GM19452 (cell line): Measurements from ENCODE around the gene PDHA1.

Experiments used
- ATAC-seq: cut with Tn5 transposase; IDR thresholded peaks from one replicate; pipeline ENCODE4 v1.9.1; 2021; ENCODE audit not compliant: unreplicated experiment

Gene PDHA1

DNA sequence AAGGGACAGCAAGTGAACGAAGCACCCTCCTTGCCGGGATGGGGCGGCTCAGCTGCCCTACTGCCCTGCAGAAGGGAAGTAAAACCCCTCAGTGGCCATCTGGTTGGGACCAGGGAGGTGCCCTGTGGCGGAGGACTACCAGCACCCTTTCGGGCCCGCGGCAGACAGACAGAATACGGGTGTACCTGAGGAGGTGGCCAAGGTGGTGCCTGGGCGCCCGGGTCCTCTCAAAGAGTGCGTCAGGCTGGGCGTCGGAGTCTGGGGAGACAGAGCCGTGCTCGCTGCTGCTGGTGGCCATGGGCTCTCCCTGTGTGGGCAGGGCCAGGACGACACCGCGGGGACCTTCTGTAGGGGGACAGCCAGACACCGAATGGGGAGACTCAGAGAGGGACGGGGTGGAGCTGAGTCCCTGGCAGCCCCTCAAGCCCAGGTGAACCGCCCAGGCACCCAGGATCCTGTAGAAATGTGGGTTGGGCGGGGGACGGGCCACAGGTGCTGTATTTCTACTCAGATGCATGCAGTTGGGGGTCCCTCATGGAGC, 29.7 kb downstream of the PDHA1 start:
- ATAC-seq, result no peak

DNA sequence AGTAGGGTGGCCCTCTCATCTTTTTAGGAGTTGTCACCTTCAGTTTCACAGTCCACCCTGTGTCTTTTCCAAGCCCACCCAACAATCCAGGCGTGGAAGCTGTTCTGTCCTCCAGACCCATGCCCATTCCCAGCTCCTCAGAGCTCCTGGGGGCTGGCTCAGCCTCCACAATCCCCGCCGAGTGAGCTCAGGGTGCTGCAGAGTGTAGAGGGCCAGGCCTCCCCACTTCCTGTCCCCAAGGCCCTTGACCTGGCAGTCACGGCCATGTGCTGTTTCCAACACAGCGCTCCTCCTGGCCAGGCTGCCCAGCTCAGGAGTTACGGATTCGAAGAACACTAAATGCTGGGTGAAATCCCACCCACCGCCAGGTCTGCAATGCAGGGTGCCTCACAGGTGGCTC, 31.8 kb downstream of the PDHA1 start:
- no peak for ATAC-seq

DNA sequence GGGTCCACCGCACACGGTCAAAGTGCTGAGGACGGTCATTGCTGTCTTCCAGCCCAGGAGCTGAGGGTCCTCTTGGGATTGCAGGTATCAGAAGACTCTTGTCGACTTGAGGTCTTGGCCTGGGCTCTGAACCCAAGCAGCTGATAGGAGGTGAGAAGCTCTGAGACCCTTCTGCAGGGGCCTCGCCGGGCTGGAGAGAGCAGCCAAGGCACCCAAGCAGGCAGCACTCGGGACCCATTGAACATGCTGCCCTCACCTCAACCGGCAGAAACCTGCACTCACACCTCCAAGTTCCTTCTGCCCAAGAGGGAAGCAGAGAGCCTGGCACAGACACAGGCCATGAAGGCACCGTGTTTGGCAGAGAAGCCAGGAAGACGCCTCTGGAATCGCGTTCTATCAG, 34.1 kb downstream of the PDHA1 start:
- no peak for ATAC-seq

DNA sequence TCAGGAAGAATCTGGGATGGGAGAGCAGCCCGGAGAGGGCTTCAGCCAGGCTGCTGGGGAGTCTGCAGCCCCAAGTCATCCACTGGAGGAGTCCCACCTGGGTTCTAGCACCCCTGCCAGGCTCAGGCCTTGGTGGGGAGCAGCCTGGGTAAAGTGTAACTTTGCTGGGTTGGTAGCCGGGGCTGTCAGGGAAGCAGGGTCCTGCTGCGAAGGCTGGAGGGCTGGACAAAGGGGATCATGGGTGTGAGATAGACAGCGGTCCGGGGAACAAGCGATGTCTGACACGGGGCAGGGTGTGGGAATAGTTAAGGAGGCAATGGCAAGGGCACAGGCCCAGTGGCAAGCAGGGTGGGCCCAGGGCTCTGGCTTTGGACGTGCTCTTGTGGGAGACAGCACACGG, 37.6 kb downstream of the PDHA1 start:
- no peak for ATAC-seq

DNA sequence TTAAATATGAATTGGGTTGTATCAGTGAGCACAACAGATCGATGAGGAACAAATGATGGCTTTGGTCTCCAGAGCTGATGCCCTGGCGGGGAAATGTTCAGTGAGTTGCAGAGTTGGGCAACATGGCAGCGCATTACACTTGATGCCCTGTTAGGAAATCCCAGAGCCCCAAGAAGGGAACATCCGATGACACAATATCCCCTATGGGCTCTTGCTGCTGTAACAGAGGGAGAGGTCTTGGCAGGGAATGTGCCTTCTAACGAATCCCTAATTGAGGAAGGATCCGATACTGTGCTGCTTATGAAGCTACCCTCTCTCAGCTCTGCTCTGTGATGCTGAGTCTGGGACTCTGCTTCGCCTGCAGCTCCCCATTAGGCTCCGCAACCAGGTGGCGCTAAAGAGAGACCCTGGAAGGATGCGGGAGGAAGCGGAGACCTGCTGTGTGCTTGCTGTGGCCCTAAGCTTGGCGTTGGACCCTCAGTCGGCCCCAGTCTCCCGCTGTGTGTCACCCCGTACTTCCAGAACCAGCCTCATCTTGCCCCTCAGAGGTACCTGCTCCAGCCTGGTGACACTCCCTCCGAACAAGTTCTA, 38.9 kb downstream of the PDHA1 start:
- no peak for ATAC-seq

DNA sequence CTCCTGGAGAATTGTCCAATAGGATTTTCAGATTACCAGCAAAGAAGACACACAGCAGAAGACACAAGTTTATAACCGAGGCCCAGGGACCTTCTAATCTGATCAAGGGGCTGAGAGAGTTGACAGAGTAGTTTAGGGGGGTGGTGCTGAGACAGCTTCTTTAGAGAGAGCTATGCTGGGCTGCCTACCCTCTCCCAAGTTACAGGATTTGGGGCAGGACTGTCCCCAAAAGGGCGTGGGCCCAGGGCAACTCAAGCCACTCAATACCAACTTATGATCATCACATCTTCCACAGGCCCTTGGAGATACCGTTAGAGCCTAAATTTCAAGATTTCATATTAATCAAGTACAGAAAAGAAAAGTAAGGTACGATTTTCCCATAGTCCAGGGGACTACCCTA, 43.0 kb downstream of the PDHA1 start:
- ATAC-seq, result no peak

DNA sequence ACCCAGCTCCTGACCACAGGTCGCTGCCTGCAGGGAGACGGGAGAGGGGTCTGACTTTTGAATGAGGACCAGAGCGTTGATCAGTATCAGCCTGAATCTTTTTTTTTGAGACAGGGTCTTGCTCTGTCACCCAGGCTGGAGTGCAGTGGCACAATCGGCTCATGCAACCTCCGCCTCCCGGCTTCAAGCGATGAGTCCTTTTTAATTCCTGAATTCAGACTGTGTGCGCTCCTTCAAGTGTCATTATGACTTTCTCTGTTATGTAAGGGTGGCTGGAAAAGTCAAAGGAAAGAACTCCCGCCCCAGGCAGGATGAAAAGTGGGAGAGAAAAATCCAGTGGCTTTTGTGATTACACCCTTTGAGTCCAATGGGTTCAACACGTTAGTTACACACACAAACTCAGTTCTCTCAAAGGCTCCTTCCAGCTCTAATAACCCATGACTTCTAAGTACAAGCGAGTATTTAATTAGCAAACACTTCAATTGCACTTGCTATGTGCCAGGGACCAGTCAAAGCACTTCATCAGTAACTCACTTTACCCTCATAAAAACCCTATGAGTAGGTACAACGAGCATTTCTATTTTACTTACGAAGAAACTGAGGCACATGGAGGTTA, 44.4 kb downstream of the PDHA1 start:
- no peak for ATAC-seq

DNA sequence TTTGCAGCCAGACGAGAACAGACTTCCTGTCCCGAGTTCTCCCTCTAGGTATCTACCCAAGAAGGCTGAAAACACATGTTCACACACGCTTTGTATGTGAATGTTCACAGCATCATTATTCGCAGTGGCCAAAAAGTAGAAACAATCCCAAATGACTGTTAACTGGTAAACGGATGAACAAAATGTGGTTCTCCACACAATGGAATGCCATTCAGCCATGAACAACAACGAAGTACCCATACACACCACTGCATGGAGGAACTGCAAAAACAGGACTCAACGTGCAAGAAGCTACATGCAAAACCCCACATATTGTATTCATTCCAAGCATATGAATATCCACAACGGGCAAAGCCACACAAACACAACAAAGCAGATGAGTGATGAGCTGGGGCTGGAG, 45.0 kb downstream of the PDHA1 start:
- ATAC-seq, result no peak

DNA sequence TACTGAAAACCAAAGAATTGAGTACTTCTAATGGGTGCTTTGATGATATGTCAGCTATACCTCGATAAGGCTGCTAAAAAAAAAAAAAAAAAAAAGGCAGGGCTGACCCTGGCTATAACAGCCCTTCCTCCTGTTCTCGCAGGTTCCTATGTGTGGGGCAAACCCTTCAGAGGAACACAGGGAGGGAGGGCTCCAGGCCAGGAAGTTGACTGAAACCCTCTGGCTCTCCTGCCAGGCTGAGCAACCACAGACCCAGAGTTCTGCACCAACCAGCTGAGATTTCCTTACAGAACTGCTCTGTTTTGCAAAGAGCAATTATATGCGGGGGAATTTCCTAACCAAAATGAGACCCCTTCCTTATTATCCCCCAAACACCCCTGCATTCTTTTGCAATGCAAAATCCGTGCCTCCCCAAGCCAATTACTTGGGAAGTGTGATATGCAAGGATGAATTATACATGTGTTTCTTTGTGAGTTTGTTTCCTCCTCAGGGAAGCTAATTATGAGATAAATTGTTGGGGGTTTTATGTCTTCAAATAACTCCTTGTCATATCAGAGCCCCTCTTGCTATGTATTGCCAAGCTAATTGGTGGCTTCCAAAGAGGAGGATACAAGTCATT, 45.6 kb downstream of the PDHA1 start:
- ATAC-seq, result no peak

DNA sequence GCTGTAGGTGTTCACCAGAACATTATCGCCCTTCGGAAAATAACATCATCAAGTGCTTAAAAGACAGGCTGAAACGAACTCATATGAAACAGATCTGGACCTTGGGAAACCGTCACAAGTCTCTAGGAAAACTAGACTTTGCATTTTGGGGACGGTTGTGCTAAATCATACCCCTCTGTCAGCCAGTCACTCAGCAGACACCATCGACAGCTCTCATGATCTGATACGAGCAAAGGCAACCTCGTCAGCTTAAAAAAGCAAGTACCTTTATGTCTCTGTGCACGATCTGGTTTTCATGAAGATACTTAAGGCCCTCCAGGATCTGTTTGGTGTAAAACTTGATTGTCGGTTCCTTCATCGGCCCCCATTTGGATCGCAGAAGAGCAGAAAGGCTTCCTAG, 48.4 kb downstream of the PDHA1 start:
- ATAC-seq, result no peak

DNA sequence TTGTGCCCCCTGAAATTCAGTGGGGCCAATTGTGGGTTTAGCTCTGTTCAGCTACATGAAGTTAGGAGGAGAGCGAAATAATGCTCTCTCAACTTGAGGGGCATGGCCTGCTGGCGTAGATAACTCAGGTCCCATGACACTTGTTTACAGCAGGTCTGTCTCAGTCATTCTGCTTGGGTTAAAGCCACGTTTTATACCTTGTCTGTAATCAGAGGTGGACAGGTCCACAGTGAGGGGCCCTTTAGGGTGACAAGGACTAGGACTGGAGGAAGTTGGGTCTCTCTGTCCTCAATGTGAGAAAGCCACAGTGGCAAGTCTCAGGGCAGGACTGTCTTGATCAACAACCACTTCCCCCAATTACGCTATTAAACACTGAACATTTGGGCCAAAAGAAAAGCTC, 49.0 kb downstream of the PDHA1 start:
- ATAC-seq, result no peak

DNA sequence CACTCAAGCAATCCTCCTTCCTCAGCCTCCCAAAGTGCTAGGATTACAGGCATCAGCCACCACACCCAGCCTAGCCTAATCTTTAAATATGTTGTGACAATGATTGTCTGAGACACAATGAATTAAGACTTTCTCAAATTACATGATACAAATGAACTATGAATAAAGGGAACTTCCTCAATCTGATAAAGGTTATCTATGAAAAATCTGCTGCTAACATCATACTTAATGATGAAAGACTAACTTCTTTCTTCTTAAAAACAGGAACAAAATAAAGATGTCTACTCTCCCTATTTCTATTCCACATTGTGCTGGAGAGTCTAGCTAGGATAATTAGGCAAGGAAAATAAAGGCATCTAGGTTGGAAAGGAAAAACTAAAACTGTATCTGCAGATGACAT, 60.0 kb downstream of the PDHA1 start:
- no peak for ATAC-seq

DNA sequence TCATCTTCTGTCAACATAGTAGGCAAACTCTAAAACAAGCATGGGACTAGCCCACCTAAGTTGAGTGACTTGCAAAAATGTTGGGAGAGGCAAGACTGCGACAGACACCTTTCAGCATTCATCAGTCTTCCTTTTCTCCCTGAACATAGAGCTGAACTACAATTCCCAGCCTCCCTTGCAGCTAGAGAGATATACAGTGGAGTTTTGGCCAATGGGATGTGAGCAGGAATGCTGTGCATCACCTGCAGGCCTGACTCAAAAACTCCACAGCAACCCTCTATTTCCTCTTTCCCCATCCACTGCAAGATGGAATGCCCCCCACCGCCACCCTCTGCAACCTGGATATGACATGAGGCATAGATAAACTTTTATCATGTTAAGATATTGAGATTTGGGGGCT, 66.5 kb downstream of the PDHA1 start:
- no peak for ATAC-seq
